Glutamatergic neuron (in vitro differentiated cells): ENCODE results near the gene PP2D1. TPM values are rescaled to one million over a fixed set of nuclear protein-coding genes. Genes with fewer than 3 reads are reported as not detected.

ENCODE experiments used
- DNase-seq: peaks from one replicate; pipeline ENCODE4 v3.0.0; 2022
- H3K27ac Mint-ChIP-seq: one replicate; pipeline ENCODE4 v1.8.0; 2020; ENCODE audit warnings: mild to moderate bottlenecking, mixed read lengths, inconsistent platforms; ENCODE audit not compliant: unreplicated experiment
- H3K27me3 Mint-ChIP-seq: one replicate; pipeline ENCODE4 v1.8.0; 2020; ENCODE audit warnings: mild to moderate bottlenecking, moderate library complexity, mixed read lengths, inconsistent platforms; ENCODE audit not compliant: unreplicated experiment
- H3K36me3 Mint-ChIP-seq: one replicate; pipeline ENCODE4 v1.8.0; 2020; ENCODE audit warnings: mild to moderate bottlenecking, mixed read lengths, inconsistent platforms; ENCODE audit not compliant: unreplicated experiment
- H3K4me1 Mint-ChIP-seq: one replicate; pipeline ENCODE4 v1.8.0; 2020; ENCODE audit warnings: mild to moderate bottlenecking, low read depth, mixed read lengths, inconsistent platforms; ENCODE audit not compliant: unreplicated experiment
- H3K4me3 Mint-ChIP-seq: one replicate; pipeline ENCODE4 v1.8.0; 2020; ENCODE audit warnings: mild to moderate bottlenecking, mixed read lengths, inconsistent platforms; ENCODE audit not compliant: unreplicated experiment
- H3K9me3 Mint-ChIP-seq: one replicate; pipeline ENCODE4 v1.8.0; 2020; ENCODE audit warnings: mild to moderate bottlenecking, moderate library complexity, mixed read lengths, inconsistent platforms; ENCODE audit not compliant: unreplicated experiment
- CTCF ChIP-seq: fragments of 200-600 bp; sonication (generic); IDR thresholded peaks from one replicate; pipeline ENCODE4 v1.5.0; 2021; ENCODE audit not compliant: partially characterized antibody, unreplicated experiment
- total RNA-seq: library from RNA; stranded (reverse); fragmentation: NEBNext Ultra II Directional; extraction: Animal tissue kit (Norgen Biotek cat#: 25700); gene quantifications from one replicate; pipeline ENCODE4 v1.2.1, GENCODE V29; 2021; ENCODE audit not compliant: unreplicated experiment

Gene PP2D1
- total RNA-seq, 1 donor from 2014 or later = not detected

- no peak overlapping the region for H3K27ac Mint-ChIP-seq
- no peaks in the 10 kb centered on the region for H3K9me3 Mint-ChIP-seq
- H3K4me3 Mint-ChIP-seq = no peak overlapping the region
- no peaks in the 10 kb centered on the region for H3K36me3 Mint-ChIP-seq
- DNase-seq = no peak
- no peaks in the 10 kb centered on the region for H3K27me3 Mint-ChIP-seq
- H3K4me1 Mint-ChIP-seq = no peaks in the 10 kb centered on the region
- no peak for TF ChIP-seq CTCF
Measured at GRCh38 chr3:19970327-19970726, 41.7 kb downstream of the PP2D1 start.

GRCh38 chr3:19967812-19968211 is 44.3 kb downstream of the PP2D1 start:
- H3K4me1 Mint-ChIP-seq = no peaks in the 10 kb centered on the region
- no peak for DNase-seq
- no peaks in the 10 kb centered on the region for H3K27me3 Mint-ChIP-seq
- TF ChIP-seq CTCF = no peak
- no peaks in the 10 kb centered on the region for H3K9me3 Mint-ChIP-seq
- no peak overlapping the region for H3K4me3 Mint-ChIP-seq
- no peaks in the 10 kb centered on the region for H3K36me3 Mint-ChIP-seq
- H3K27ac Mint-ChIP-seq = no peak overlapping the region

- H3K27me3 Mint-ChIP-seq = no peaks in the 10 kb centered on the region
- DNase-seq = no peak
- H3K4me3 Mint-ChIP-seq = no peak overlapping the region
- no peak overlapping the region for H3K27ac Mint-ChIP-seq
- no peaks in the 10 kb centered on the region for H3K36me3 Mint-ChIP-seq
- H3K9me3 Mint-ChIP-seq = no peaks in the 10 kb centered on the region
- TF ChIP-seq CTCF = no peak
- no peaks in the 10 kb centered on the region for H3K4me1 Mint-ChIP-seq
Measured at GRCh38 chr3:19967208-19967607, 44.9 kb downstream of the PP2D1 start.

GRCh38 chr3:19961960-19962359 is 50.1 kb downstream of the PP2D1 start:
- H3K36me3 Mint-ChIP-seq = no peaks in the 10 kb centered on the region
- no peaks in the 10 kb centered on the region for H3K27me3 Mint-ChIP-seq
- H3K27ac Mint-ChIP-seq = no peak overlapping the region
- no peak for DNase-seq
- no peaks in the 10 kb centered on the region for H3K4me1 Mint-ChIP-seq
- TF ChIP-seq CTCF = no peak
- H3K9me3 Mint-ChIP-seq = no peaks in the 10 kb centered on the region
- no peak overlapping the region for H3K4me3 Mint-ChIP-seq

GRCh38 chr3:19960696-19961095 is 51.4 kb downstream of the PP2D1 start:
- DNase-seq = no peak
- no peaks in the 10 kb centered on the region for H3K36me3 Mint-ChIP-seq
- H3K27ac Mint-ChIP-seq = no peak overlapping the region
- no peaks in the 10 kb centered on the region for H3K27me3 Mint-ChIP-seq
- H3K4me1 Mint-ChIP-seq = no peaks in the 10 kb centered on the region
- TF ChIP-seq CTCF = no peak
- H3K4me3 Mint-ChIP-seq = no peak overlapping the region
- H3K9me3 Mint-ChIP-seq = no peaks in the 10 kb centered on the region
